HG03571 (cell line): ENCODE measurements around the gene HK3.
A peak's percentile ranks its signal among the peaks of the same experiment; 100 is the strongest.

Experiments
- ATAC-seq: cut with Tn5 transposase; IDR thresholded peaks from one replicate; pipeline ENCODE4 v1.9.1; 2021; ENCODE audit not compliant: unreplicated experiment

Gene HK3

GRCh38 chr5:176902102-176902814, 3.1 kb upstream of the HK3 start:
- no peak for ATAC-seq

- peak; percentile 41 for ATAC-seq
Measured at GRCh38 chr5:176901260-176902101, 2.3 kb upstream of the HK3 start.

DNA sequence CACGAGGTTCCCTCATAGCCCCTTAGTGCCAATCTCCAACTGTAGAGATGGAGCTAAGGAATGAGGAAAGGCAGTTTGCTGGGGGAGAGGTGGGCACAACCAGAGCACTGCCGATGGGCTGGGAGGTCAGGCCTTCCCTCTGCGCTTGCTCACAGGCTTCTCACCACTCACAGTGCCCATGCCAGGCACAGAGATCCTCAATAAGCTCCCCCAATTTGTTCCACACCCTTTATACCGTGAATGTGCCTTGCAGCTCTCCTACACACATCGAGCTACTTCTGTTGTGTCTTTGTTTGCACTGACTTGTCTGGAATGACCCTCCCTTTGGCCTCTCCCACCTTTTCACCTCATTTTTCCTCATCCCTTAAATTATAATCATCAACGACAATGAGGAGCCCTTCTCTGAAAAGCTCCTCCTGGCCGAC, 1.6 kb upstream of the HK3 start:
- ATAC-seq, result no peak

- no peak for ATAC-seq
Measured at GRCh38 chr5:176899946-176900779, 1.0 kb upstream of the HK3 start.

GRCh38 chr5:176897263-176897662, 1.9 kb downstream of the HK3 start:
- ATAC-seq, result no peak

GRCh38 chr5:176895831-176896230, 3.3 kb downstream of the HK3 start:
- no peak for ATAC-seq

DNA sequence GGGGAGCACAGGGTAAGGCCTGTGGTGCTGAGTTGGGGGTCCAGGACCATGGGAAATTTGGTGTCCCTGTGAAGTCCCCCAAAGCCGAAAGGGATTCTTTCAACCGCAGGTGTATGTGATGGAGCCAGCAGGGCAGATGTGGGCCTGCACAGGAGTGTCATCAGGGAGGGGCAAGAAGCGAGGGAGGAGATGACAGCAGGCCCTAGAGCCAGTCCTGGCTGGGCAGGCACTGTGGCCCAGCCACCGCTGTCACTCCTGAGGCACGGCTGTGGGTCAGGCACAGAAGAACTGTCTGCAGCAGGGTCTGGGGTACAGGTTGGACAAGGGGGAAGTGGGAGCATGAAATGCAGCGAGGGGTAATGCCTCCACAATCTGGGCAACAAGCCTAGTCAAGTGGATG, 4.8 kb downstream of the HK3 start:
- no peak for ATAC-seq

DNA sequence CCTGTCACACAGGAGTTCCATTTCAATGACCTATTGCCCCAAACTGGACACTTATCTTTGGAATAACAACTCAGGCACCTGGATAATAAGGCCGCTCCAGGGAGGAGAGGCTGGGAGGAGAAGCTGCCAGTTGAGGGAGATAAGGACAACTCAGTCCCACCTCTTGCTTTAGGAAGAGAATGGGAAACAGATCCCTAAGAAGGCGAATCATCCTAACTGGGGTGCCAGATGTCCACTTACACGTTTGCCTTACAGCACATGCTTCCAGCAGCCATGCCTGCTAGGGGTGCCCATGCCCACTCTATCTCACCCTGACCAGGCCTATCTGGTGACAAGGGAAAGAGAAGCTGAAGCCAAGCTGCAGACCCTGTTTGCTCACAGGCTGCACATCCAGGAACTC, 6.5 kb downstream of the HK3 start:
- no peak for ATAC-seq

DNA sequence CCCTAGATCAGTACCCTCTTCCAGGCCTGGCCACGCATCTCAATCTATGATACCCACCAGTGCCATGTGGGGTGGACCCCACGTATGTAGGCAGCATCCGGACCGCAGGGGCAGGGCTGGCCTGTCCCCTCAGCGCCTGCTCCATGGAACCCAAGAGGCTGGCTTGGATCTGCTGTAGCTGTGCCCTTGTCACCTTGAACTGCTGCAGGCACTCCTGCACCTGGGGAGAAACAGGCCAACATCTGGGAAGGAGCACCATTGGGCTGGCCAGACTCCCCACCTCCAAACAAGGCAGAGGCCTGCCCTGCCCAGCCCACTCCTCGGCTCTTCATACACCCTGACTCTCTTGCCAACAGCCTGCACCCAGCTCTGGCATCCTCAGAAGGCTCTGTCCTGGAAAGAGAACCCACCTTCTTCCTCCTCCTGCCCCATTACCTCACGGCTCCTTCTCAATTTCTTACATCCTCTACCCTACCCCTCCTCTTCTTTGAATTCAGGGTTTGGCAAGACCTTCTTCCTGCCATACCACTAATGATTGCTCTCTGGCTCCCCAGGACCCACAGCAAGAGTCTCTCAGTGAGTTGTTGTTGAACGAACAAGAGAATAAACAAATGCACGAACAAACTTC, 7.7 kb downstream of the HK3 start:
- ATAC-seq, result no peak

DNA sequence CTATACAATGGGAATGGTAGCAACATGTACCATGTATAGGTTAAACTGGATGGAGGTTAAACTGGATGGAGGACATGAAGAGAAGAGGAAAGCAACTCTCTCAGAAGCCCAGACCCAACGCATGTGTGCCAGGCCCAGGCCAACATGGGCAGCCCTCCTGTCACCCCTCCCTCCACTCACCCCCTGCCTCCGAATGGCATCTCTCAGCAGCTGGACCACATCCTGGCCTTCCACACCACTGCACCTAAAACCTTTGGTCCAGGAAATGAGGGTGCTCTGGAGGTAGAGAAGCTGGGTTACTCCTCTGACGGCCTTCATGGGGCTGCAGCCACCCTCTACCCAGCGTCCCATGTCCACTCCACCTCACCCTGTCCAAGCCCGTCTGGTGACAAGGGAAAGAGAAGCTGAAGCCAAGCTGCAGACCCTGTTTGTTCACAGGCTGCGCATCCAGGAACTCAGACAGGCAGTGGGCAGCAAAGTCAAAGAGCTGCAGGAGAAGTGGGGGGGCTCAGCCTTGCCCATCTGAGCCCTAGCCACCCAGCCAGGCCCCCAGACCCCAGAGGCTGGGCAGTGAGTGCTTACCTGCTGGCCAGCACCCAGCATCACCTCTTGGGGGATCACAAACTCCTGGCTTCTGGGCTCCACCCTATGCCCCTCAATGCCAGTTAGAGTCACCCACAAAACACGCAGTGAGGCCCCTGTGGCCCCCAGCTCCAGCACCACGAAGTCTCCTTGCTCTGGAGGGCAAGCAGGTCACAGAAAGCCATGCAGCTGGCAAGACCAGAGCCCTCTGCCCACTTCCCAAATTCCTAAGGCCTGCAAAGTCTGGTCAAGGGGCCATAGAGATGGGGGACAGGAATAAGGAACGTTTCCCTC, 8.5 kb downstream of the HK3 start:
- ATAC-seq, result no peak

DNA sequence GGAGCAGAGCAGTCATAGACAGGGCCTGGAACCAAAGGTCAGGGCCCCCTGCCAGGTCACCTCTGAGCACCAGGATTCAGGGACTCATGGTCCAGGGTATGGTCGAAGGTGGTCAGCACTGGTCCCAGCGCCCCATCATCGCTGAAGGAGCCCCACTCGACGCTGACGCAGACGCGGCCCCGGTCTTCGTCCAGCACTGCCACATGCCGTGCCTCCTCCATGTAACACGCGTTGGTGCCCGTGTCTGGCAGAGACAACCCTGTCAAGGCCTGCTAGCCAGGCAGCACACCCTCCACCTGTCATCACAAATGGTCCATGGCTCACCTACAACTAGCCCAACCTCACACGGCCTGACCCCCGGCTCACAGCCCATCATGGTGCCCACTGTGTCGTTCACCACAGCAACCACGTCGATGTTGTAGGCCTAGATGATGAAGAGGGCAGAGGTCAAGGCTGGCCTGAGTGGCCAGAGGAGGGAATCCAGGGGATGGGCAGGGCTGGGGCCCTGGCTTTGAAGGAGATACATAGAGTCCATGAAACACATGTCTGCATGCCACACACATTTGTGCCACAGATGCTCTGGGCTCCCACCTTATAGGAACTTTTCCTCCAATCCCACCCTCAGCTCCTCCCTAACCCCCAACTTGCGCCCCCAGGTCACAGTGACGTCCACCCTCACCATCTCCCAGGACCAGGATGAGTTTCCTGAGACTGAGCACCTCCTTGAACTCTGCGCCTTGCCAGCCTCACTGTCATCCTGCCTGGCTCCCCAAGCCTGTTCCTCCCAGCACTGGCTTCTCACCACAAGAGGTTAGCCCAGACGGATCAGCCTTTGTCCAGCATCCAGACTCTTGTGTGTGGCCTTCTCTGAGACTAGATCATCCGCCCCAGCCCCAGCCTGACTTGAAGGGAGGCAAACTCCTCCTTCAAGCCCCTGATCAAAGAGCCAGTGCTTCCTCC, 9.5 kb downstream of the HK3 start:
- ATAC-seq, result no peak

DNA sequence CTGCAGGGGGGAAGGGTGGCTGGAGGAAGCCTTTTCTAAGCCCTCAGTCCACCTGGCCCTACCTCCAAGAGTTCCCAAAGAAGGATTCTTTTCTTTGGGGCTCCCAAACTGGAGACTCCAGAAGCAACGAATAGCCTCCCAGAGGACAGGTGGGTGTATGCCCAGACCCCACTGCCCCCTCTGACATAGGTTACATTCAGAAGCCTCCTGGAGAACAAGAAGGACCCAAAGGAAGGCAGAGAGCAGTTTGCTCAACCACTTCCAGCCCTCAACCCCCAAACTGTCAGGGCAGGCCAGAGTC, 10.3 kb downstream of the HK3 start:
- no peak for ATAC-seq

DNA sequence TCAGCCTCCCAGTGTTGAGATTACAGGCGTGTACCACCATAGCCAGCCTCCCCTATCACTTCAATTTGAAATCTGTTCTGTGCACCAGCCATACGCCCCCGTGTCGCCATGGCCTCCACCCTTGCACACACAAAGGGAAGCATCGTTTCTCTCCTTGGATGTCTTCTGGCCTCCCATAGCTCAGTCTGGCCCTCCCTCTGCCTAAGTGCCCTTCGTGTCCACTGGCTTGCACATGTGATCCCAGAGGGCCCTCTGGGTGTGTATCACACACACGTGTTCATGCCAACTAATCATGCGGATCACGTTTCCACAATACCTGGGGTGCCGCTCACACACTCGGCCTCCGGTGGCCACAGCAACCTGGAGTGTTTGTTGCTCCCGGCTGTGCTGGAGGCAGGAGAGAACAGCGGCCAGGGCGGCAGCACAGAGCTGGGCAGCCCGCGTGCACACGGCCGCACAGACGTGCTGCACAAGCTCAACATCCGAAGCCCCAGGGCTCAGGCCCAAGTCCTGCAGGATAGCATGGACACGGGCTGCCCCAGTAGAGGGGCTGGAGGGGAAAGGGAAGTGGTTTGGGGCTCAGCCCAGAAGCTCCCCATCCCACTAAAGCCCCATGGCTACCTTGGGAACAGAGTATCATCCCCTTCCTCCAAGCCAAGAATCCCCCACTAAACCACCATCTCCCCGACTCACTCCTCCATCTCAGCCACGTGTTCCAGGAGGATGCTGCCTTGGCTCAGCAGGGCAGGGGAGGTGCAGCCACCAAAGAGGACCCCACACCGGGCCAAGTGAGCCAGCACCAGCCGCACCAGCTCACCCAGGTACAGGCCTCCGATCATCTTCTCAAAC, 10.9 kb downstream of the HK3 start:
- ATAC-seq, result no peak

DNA sequence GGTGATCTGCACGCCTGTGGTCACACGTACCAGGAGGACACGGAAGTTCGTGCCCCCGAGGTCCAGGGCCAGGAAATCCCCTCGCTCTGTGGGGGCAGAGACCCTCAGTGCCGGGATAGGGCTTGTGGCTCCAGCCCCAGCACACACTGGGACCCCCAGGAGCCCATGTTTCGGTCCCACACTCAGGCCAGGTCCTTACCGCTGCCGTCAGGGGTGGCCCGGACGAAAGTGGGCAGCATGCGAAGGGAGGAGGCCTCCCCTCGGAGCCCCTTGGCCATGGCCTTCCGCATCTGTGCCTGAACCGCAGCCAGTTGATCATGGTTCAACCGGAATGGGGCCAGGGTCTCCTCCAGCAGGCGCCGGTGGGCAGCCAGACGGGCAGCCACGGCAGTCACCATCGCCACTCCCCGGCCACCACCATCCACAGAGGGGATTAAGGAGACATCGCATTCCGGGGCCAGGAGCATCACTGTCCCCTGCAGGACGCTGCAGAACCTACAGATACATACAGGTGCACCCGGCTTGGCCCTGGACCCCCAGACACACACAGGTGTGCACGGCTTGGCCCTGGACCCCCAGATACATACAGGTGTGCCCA, 11.8 kb downstream of the HK3 start:
- ATAC-seq, result no peak

DNA sequence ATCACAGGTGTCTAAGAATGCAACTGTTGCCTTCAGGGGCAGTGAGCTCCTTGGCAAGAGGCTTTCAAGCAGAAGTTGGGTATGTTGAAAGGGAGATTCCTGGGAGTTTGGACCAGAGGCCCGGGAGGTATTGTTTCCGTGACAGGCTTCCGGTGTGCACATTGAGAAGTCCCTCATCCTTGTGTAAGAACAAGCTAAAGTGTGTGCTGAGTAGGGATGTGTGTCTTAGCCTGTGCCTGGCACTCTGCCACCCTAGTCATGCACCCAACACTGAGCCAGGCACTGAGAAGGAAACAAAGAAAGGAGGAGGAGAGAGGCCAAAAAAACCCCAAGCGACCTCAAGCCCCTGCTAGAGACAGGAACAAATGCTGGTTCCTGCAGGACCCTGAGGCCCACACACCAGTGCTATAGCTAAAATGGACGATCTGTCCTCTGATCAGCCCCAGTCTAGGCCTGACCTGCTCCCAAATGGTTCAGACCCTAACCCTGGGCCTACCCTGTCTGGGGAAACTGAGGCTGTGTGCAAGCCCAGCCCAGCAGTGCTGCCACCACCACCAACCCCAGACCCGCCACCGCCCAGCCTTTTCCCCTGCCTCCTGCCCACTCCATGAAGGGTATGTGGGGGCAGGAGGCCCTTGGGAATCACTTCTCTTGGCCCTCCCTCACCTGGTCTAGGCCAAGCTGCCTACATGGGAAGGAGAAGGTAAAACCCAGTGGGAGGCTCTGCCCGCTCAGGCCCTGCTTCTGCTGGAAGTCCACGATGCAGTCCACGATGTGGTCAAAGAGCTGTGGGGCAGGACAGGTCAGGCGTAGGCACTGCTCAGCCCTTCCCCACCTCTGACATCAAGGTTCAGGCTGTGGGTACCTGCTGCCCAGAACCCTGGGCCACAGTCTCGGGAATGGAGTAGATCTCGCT, 12.6 kb downstream of the HK3 start:
- no peak for ATAC-seq

GRCh38 chr5:176884571-176884890, 14.6 kb downstream of the HK3 start:
- ATAC-seq, result no peak
